HCT116 (cell line): Measurements from ENCODE around the gene MSMB.

Experiments
- CBX3 ChIP-seq: IDR thresholded peaks from 2 replicates; pipeline ENCODE4 v1.6.1; 2012; ENCODE audit warnings: low read depth
- JUND ChIP-seq: IDR thresholded peaks from 2 replicates; pipeline ENCODE4 v1.6.1; 2012
- POLR2A ChIP-seq: IDR thresholded peaks from 2 replicates; pipeline ENCODE4 v1.7.0; 2011; ENCODE audit warnings: borderline replicate concordance; ENCODE audit not compliant: insufficient read depth, insufficient read length; ENCODE audit errors: extremely low read depth
- POLR2AphosphoS5 ChIP-seq: IDR thresholded peaks from 2 replicates; pipeline ENCODE4 v1.6.1; 2011; ENCODE audit warnings: mild to moderate bottlenecking, low read depth, low read length, moderate library complexity
- RAD21 ChIP-seq: IDR thresholded peaks from 2 replicates; pipeline ENCODE4 v1.6.1; 2012; ENCODE audit warnings: low read depth, mild to moderate bottlenecking
- SP1 ChIP-seq: IDR thresholded peaks from 2 replicates; pipeline ENCODE4 v1.6.1; 2012; ENCODE audit warnings: low read depth
- SRF ChIP-seq: IDR thresholded peaks from 2 replicates; pipeline ENCODE4 v1.6.1; 2012; ENCODE audit warnings: low read depth
- YY1 ChIP-seq: IDR thresholded peaks from 2 replicates; pipeline ENCODE4 v1.6.1; 2011; ENCODE audit warnings: low read length, low read depth, moderate library complexity, mild to moderate bottlenecking; ENCODE audit not compliant: insufficient replicate concordance; ENCODE audit errors: extremely low read depth
- TF ChIP-seq, protein P1 (sequence below), 3 experiments: fragments of 200-600 bp in 1 of 3; sonication (generic) in 1 of 3; IDR thresholded peaks in 2 of 3; conservative IDR thresholded peaks in 1 of 3; 2 replicates each; pipeline ENCODE4 v1.5.1; 2012 to 2017; ENCODE audit warnings: low read depth in 2 of 3, low read length in 2 of 3, antibody characterized with exemption in 1 of 3, borderline replicate concordance in 1 of 3, control low read depth in 1 of 3, mild to moderate bottlenecking in 1 of 3, mixed read lengths in 1 of 3, mixed run types in 1 of 3, moderate library complexity in 1 of 3; ENCODE audit not compliant: insufficient read depth in 1 of 3

- TF ChIP-seq, protein P1, sequence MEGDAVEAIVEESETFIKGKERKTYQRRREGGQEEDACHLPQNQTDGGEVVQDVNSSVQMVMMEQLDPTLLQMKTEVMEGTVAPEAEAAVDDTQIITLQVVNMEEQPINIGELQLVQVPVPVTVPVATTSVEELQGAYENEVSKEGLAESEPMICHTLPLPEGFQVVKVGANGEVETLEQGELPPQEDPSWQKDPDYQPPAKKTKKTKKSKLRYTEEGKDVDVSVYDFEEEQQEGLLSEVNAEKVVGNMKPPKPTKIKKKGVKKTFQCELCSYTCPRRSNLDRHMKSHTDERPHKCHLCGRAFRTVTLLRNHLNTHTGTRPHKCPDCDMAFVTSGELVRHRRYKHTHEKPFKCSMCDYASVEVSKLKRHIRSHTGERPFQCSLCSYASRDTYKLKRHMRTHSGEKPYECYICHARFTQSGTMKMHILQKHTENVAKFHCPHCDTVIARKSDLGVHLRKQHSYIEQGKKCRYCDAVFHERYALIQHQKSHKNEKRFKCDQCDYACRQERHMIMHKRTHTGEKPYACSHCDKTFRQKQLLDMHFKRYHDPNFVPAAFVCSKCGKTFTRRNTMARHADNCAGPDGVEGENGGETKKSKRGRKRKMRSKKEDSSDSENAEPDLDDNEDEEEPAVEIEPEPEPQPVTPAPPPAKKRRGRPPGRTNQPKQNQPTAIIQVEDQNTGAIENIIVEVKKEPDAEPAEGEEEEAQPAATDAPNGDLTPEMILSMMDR (IDR thresholded peaks at IDR 0.05 in 2 of 3, conservative IDR thresholded peaks at IDR 0.05 in 1 of 3; ENCODE audit: borderline replicate concordance in 1 of 3, insufficient read depth in 1 of 3, low read depth in 2 of 3, low read length in 2 of 3): no peak
- TF ChIP-seq POLR2AphosphoS5: no peak
- no peak for TF ChIP-seq YY1
- TF ChIP-seq POLR2A: no peak
- no peak for TF ChIP-seq CBX3
- TF ChIP-seq RAD21: no peak
- no peak for TF ChIP-seq JUND
- TF ChIP-seq SRF: no peak
- TF ChIP-seq SP1: no peak
These were observed 29.9 kb downstream of the MSMB start for GRCh38 chr10:46016190-46016589.
